Activated CD4-positive, alpha-beta T cell treated with anti-CD3 and anti-CD28 coated beads, Interleukin-2, amount 50 U/mL, for 16 hours (primary cell): Measurements from ENCODE around the gene ARHGAP10.

Experiments used
- DNase-seq: peaks from one replicate; pipeline ENCODE4 v3.0.0-alpha.2; 2020

The ARHGAP10 gene

GRCh38 chr4:148054275-148054674 lies 322.4 kb downstream of the ARHGAP10 start:
- DNase-seq, result no peak

GRCh38 chr4:148055844-148056243 lies 324.0 kb downstream of the ARHGAP10 start:
- DNase-seq, result no peak

GRCh38 chr4:148056879-148057278 lies 325.0 kb downstream of the ARHGAP10 start:
- peak; percentile 81 for DNase-seq

GRCh38 chr4:148057516-148057915 lies 325.6 kb downstream of the ARHGAP10 start:
- DNase-seq, result no peak

GRCh38 chr4:148057984-148058859 lies 326.3 kb downstream of the ARHGAP10 start:
- no peak for DNase-seq

GRCh38 chr4:148059617-148060180 lies 327.8 kb downstream of the ARHGAP10 start:
- no peak for DNase-seq

GRCh38 chr4:148060264-148061140 lies 328.6 kb downstream of the ARHGAP10 start:
- peak; percentile 16 for DNase-seq

- peak; percentile 8 for DNase-seq
These were observed 329.2 kb downstream of the ARHGAP10 start for GRCh38 chr4:148061141-148061481.

- no peak for DNase-seq
These were observed 329.9 kb downstream of the ARHGAP10 start for GRCh38 chr4:148061795-148062194.

- no peak for DNase-seq
These were observed 330.5 kb downstream of the ARHGAP10 start for GRCh38 chr4:148062301-148062950.

GRCh38 chr4:148064451-148064850 lies 332.6 kb downstream of the ARHGAP10 start:
- no peak for DNase-seq

- no peak for DNase-seq
These were observed 333.2 kb downstream of the ARHGAP10 start for GRCh38 chr4:148065075-148065474.

- DNase-seq, result no peak
These were observed 335.5 kb downstream of the ARHGAP10 start for GRCh38 chr4:148067301-148067916.

- no peak for DNase-seq
These were observed 336.4 kb downstream of the ARHGAP10 start for GRCh38 chr4:148068065-148068911.

- DNase-seq, result no peak
These were observed 337.4 kb downstream of the ARHGAP10 start for GRCh38 chr4:148069086-148069894.

GRCh38 chr4:148069895-148070178 lies 337.9 kb downstream of the ARHGAP10 start:
- no peak for DNase-seq

GRCh38 chr4:148071009-148071408 lies 339.1 kb downstream of the ARHGAP10 start:
- DNase-seq, result no peak

GRCh38 chr4:148072789-148073188 lies 340.9 kb downstream of the ARHGAP10 start:
- no peak for DNase-seq

- no peak for DNase-seq
These were observed 341.5 kb downstream of the ARHGAP10 start for GRCh38 chr4:148073349-148073748.

- no peak for DNase-seq
These were observed 342.6 kb downstream of the ARHGAP10 start for GRCh38 chr4:148074462-148074861.

- DNase-seq, result no peak
These were observed 343.6 kb downstream of the ARHGAP10 start for GRCh38 chr4:148075438-148075837.
